ENCODE measurements around the gene GFOD1.
"Not testable (repeated sequence)": the region's sequence is repeated elsewhere in the genome, so short reads cannot be mapped to it uniquely, and the experiment has no call there.

GFOD1 gene

GRCh38 chr6:13450628-13451027 lies 36.8 kb downstream of the GFOD1 start:
- in situ Hi-C loops (cut with HindIII; ENCODE audit: low pct_unique_long_range_greater_than_20kb, low sequenced_read_pairs): no loop called here
- TF ChIP-seq JUND (IDR thresholded peaks at IDR 0.05; ENCODE audit: low read depth): no peak
- DNase-seq (ENCODE audit: low read depth in 1 of 2, low spot score in 1 of 2): no peak

- no peak for TF ChIP-seq JUND (IDR thresholded peaks at IDR 0.05; ENCODE audit: low read depth)
- DNase-seq (ENCODE audit: low read depth in 1 of 2, low spot score in 1 of 2): peak in 1 of 2 experiments; percentile 49
- in situ Hi-C loops (cut with HindIII; ENCODE audit: low pct_unique_long_range_greater_than_20kb, low sequenced_read_pairs): no loop called here
These were observed 39.3 kb downstream of the GFOD1 start for GRCh38 chr6:13447949-13448724.

GRCh38 chr6:13446381-13446780 lies 41.0 kb downstream of the GFOD1 start:
- in situ Hi-C loops (cut with HindIII; ENCODE audit: low pct_unique_long_range_greater_than_20kb, low sequenced_read_pairs): no loop called here
- TF ChIP-seq JUND (IDR thresholded peaks at IDR 0.05; ENCODE audit: low read depth): no peak

GRCh38 chr6:13445744-13446115 lies 41.7 kb downstream of the GFOD1 start:
- no peak for TF ChIP-seq JUND (IDR thresholded peaks at IDR 0.05; ENCODE audit: low read depth)
- in situ Hi-C loops (cut with HindIII; ENCODE audit: low pct_unique_long_range_greater_than_20kb, low sequenced_read_pairs): no loop called here

More at GRCh38 chr6:13446381-13446780, 41.0 kb downstream of the GFOD1 start:
- DNase-seq (ENCODE audit: low read depth in 1 of 2, low spot score in 1 of 2): no peak

GRCh38 chr6:13445005-13445743 lies 42.2 kb downstream of the GFOD1 start:
- in situ Hi-C loops (cut with HindIII; ENCODE audit: low pct_unique_long_range_greater_than_20kb, low sequenced_read_pairs): no loop called here
- DNase-seq (ENCODE audit: low read depth in 1 of 2, low spot score in 1 of 2): peak in 1 of 2 experiments; percentile 37
- TF ChIP-seq JUND (IDR thresholded peaks at IDR 0.05; ENCODE audit: low read depth): no peak

More at GRCh38 chr6:13445744-13446115, 41.7 kb downstream of the GFOD1 start:
- peak in 1 of 2 experiments; percentile 27 for DNase-seq (ENCODE audit: low read depth in 1 of 2, low spot score in 1 of 2)

GRCh38 chr6:13444604-13445003 lies 42.8 kb downstream of the GFOD1 start:
- in situ Hi-C loops (cut with HindIII; ENCODE audit: low pct_unique_long_range_greater_than_20kb, low sequenced_read_pairs): no loop called here
- no peak for DNase-seq (ENCODE audit: low read depth in 1 of 2, low spot score in 1 of 2)
- no peak for TF ChIP-seq JUND (IDR thresholded peaks at IDR 0.05; ENCODE audit: low read depth)

GRCh38 chr6:13443978-13444377 lies 43.4 kb downstream of the GFOD1 start:
- DNase-seq (ENCODE audit: low read depth in 1 of 2, low spot score in 1 of 2); in situ Hi-C loops (cut with HindIII; ENCODE audit: low pct_unique_long_range_greater_than_20kb, low sequenced_read_pairs): not testable (repeated sequence)

GRCh38 chr6:13441778-13442177 lies 45.6 kb downstream of the GFOD1 start:
- no peak for DNase-seq (ENCODE audit: low read depth in 1 of 2, low spot score in 1 of 2)
- in situ Hi-C loops (cut with HindIII; ENCODE audit: low pct_unique_long_range_greater_than_20kb, low sequenced_read_pairs): no loop called here
- no peak for TF ChIP-seq JUND (IDR thresholded peaks at IDR 0.05; ENCODE audit: low read depth)

- in situ Hi-C loops (cut with HindIII; ENCODE audit: low pct_unique_long_range_greater_than_20kb, low sequenced_read_pairs): no loop called here
- TF ChIP-seq JUND (IDR thresholded peaks at IDR 0.05; ENCODE audit: low read depth): no peak
- no peak for DNase-seq (ENCODE audit: low read depth in 1 of 2, low spot score in 1 of 2)
These were observed 47.8 kb downstream of the GFOD1 start for GRCh38 chr6:13439644-13440043.

- DNase-seq (ENCODE audit: low read depth in 1 of 2, low spot score in 1 of 2): no peak
- no peak for TF ChIP-seq JUND (IDR thresholded peaks at IDR 0.05; ENCODE audit: low read depth)
- in situ Hi-C loops (cut with HindIII; ENCODE audit: low pct_unique_long_range_greater_than_20kb, low sequenced_read_pairs): no loop called here
These were observed 49.3 kb downstream of the GFOD1 start for GRCh38 chr6:13438126-13438525.

- TF ChIP-seq JUND (IDR thresholded peaks at IDR 0.05; ENCODE audit: low read depth): no peak
- no peak for DNase-seq (ENCODE audit: low read depth in 1 of 2, low spot score in 1 of 2)
- in situ Hi-C loops (cut with HindIII; ENCODE audit: low pct_unique_long_range_greater_than_20kb, low sequenced_read_pairs): no loop called here
These were observed 50.0 kb downstream of the GFOD1 start for GRCh38 chr6:13437218-13437996.

GRCh38 chr6:13436399-13437217 lies 50.8 kb downstream of the GFOD1 start:
- no peak for DNase-seq (ENCODE audit: low read depth in 1 of 2, low spot score in 1 of 2)
- in situ Hi-C loops (cut with HindIII; ENCODE audit: low pct_unique_long_range_greater_than_20kb, low sequenced_read_pairs): no loop called here
- no peak for TF ChIP-seq JUND (IDR thresholded peaks at IDR 0.05; ENCODE audit: low read depth)
